GM23248 (cell line): ENCODE data around the gene KRT73. TPM values are rescaled to one million over a fixed set of nuclear protein-coding genes. Genes with fewer than 3 reads are reported as not detected.

Source experiments
- DNase-seq: peaks from one replicate; pipeline ENCODE4 v3.0.0-alpha.2; 2015
- H2AFZ ChIP-seq: fragments of 200-600 bp; sonication (generic); 2 replicates; pipeline ENCODE4 v1.6.1; 2016; ENCODE audit warnings: antibody characterized with exemption
- H3F3A ChIP-seq: fragments of 200-600 bp; sonication (generic); 2 replicates; pipeline ENCODE4 v1.6.1; 2016; ENCODE audit warnings: mild to moderate bottlenecking, antibody characterized with exemption, mixed run types; ENCODE audit not compliant: insufficient read depth
- H3K27ac ChIP-seq: fragments of 200-600 bp; sonication (generic); 2 replicates; pipeline ENCODE4 v1.5.1; 2016; ENCODE audit warnings: mild to moderate bottlenecking
- H3K27me3 ChIP-seq: fragments of 200-600 bp; sonication (generic); replicated peaks from 2 replicates; pipeline ENCODE4 v1.6.1; 2016; ENCODE audit warnings: mild to moderate bottlenecking; ENCODE audit not compliant: insufficient read depth
- H3K36me3 ChIP-seq: fragments of 200-600 bp; sonication (generic); 2 replicates; pipeline ENCODE4 v1.6.1; 2016; ENCODE audit warnings: low read depth, mild to moderate bottlenecking
- H3K4me1 ChIP-seq: fragments of 200-600 bp; sonication (generic); 2 replicates; pipeline ENCODE4 v1.6.1; 2016; ENCODE audit warnings: mild to moderate bottlenecking; ENCODE audit not compliant: insufficient read depth
- H3K4me2 ChIP-seq: fragments of 200-600 bp; sonication (generic); one replicate; pipeline ENCODE4 v1.6.1; 2016; ENCODE audit warnings: mild to moderate bottlenecking; ENCODE audit not compliant: unreplicated experiment
- H3K4me3 ChIP-seq: fragments of 200-600 bp; sonication (generic); 2 replicates; pipeline ENCODE4 v1.5.1; 2016; ENCODE audit warnings: mild to moderate bottlenecking
- H3K79me2 ChIP-seq: fragments of 200-600 bp; sonication (generic); 2 replicates; pipeline ENCODE4 v1.6.1; 2016; ENCODE audit warnings: mild to moderate bottlenecking; ENCODE audit not compliant: insufficient read depth
- H3K9ac ChIP-seq: fragments of 200-600 bp; sonication (generic); 2 replicates; pipeline ENCODE4 v1.6.1; 2016; ENCODE audit warnings: mild to moderate bottlenecking
- H3K9me2 ChIP-seq: fragments of 200-600 bp; sonication (generic); 2 replicates; pipeline ENCODE4 v1.6.1; 2016; ENCODE audit warnings: mixed run types, mild to moderate bottlenecking, moderate library complexity; ENCODE audit not compliant: insufficient read depth
- H3K9me3 ChIP-seq: fragments of 200-600 bp; sonication (generic); one replicate; pipeline ENCODE4 v1.6.1; 2017; ENCODE audit warnings: low read depth
- H4K20me1 ChIP-seq: fragments of 200-600 bp; sonication (generic); 2 replicates; pipeline ENCODE4 v1.6.0; 2016; ENCODE audit not compliant: insufficient read depth
- EZH2 ChIP-seq: fragments of 200-600 bp; sonication (generic); IDR thresholded peaks from 2 replicates; pipeline ENCODE4 v1.6.1; 2018; ENCODE audit warnings: antibody characterized with exemption, mild to moderate bottlenecking; ENCODE audit not compliant: insufficient read depth, poor library complexity, severe bottlenecking
- EZH2phosphoT487 ChIP-seq: fragments of 200-600 bp; sonication (generic); IDR thresholded peaks from 2 replicates; pipeline ENCODE4 v1.6.1; 2018; ENCODE audit warnings: antibody characterized with exemption, moderate library complexity, mild to moderate bottlenecking, low read depth; ENCODE audit not compliant: insufficient read depth
- WGBS, 2 experiments: methylation state at CpG; one replicate each; pipeline ENCODE4 v1.1.6; 2015 to 2017; ENCODE audit warnings: low lambda C conversion rate in 2 of 2, low coverage in 1 of 2; ENCODE audit errors: missing lambda C conversion rate in 2 of 2; 5-methylcytosine and 5-hydroxymethylcytosine counted together
- in situ Hi-C: fragments of 300-500 bp; cut with MboI; formaldehyde crosslinking; loops from 2 replicates; pipeline ENCODE4 v1.15.0; 2020
- polyA plus RNA-seq: library from polyadenylated mRNA; unstranded; fragments of >200 nt; fragmentation: Nextera tagmentation; extraction: Ambion mirVana; gene quantifications from 2 replicates; pipeline ENCODE4 v1.2.1, GENCODE V29; 2016
- total RNA-seq: library from RNA; depleted of rRNA; stranded (reverse); fragments of >200 nt; shearing (Covaris generic); gene quantifications from 2 replicates; pipeline ENCODE4 v1.2.3, GENCODE V29; 2014

KRT73 gene
- total and polyA plus RNA-seq, 2 experiments from 2014 or later, result not detected

GRCh38 chr12:52608161-52608560 lies 10.2 kb downstream of the KRT73 start:
- no peak for TF ChIP-seq EZH2
- no peak for TF ChIP-seq EZH2phosphoT487
- no peak overlapping the region for H3K4me2 ChIP-seq
- H3K79me2 ChIP-seq, result no peaks in the 10 kb centered on the region
- no peak overlapping the region for H3K4me3 ChIP-seq
- no peaks in the 10 kb centered on the region for H4K20me1 ChIP-seq
- H3K4me1 ChIP-seq, result 0 out of 2 replicates have a peak, but pooled peaks cover 4% of the 10 kb centered on the region
- no peaks in the 10 kb centered on the region for H3K9me2 ChIP-seq
- H3F3A ChIP-seq, result no peaks in the 10 kb centered on the region
- H3K9ac ChIP-seq, result no peak overlapping the region
- H3K27ac ChIP-seq, result no peak overlapping the region
- no peaks in the 10 kb centered on the region for H3K9me3 ChIP-seq
- H3K27me3 ChIP-seq, result peaks cover 38% of the 10 kb centered on the region; the same call in 1 of the 2 replicates
- in situ Hi-C loops, result no loop called here
- no peaks in the 10 kb centered on the region for H3K36me3 ChIP-seq
- DNase-seq, result no peak
- no peak overlapping the region for H2AFZ ChIP-seq
- WGBS, 2 experiments, result 50 to 60% methylated on average over 6 of the region's 6 CpGs

DNA sequence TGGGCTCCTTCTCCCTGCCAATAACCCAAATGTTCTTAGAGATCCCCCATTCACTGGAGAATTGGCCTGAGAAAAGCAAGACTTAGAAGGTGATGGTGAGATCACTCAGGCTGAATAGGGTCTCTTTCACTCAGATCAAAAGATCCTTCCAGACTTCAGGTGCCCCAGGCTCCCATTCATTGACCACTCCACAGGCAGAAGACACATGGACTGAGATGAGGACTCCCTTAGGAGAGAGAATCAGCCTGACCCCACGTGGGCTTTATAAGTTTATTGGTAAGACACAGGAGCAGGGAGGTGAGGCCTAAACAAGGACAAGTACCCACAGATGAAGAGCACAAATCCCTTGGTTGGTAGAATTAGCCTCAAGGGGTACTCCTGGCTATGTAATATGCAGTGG lies 11.0 kb downstream of the KRT73 start:
- in situ Hi-C loops, result no loop called here
- Histone ChIP-seq H3K27me3 (peaks cover 41% of the 10 kb centered on the region; the same call in 1 of the 2 replicates), H3K36me3 (no peaks in the 10 kb centered on the region), H3K9ac (no peak overlapping the region), H3K79me2 (no peaks in the 10 kb centered on the region), H2AFZ (no peak overlapping the region), H3K27ac (no peak overlapping the region), H3K4me1 (0 out of 2 replicates have a peak, but pooled peaks cover 4% of the 10 kb centered on the region), H3K9me2 (no peaks in the 10 kb centered on the region), H3K9me3 (no peaks in the 10 kb centered on the region), H3K4me2 (no peak overlapping the region), H4K20me1 (no peaks in the 10 kb centered on the region), H3K4me3 (no peak overlapping the region), H3F3A (no peaks in the 10 kb centered on the region)
- 19 to 56% methylated on average over 1 of the region's 1 CpG for WGBS, 2 experiments
- TF ChIP-seq EZH2 (no peak), EZH2phosphoT487 (no peak)
- no peak for DNase-seq

DNA sequence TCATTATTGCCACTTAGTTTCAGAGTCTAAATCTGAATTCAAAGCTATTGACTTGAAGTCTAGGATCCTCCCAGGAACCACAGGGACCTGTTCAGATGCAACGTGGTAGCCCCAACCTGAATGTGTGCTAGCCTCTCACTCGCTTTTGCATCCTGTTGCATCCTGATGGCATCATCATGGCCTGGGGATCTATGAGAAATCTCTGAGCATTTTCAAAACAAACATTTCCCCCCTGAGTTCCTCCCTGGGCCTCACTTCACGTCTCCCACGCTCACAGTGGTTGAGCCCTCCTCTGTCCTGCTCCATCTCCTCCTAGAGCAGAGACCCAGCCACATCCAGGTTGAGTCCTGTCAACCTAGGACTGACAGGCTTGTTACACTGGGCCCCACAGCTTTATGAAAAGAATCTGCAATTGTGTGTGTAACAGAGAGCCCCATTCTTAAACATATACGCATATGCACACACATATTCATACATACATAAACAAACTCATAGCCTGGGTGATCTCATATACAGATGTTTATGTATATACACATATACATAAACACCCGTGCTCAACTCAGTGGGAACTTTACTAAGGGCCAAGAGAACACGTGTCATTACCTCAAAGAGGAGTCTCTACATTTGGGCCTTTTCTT lies 11.7 kb downstream of the KRT73 start:
- Histone ChIP-seq H3K36me3 (no peaks in the 10 kb centered on the region), H3K9ac (no peak overlapping the region), H3K79me2 (no peaks in the 10 kb centered on the region), H3K27me3 (peaks cover 47% of the 10 kb centered on the region), H3K9me3 (no peaks in the 10 kb centered on the region), H2AFZ (no peak overlapping the region), H4K20me1 (no peaks in the 10 kb centered on the region), H3K4me1 (0 out of 2 replicates have a peak, but pooled peaks cover 4% of the 10 kb centered on the region), H3K9me2 (no peaks in the 10 kb centered on the region), H3K27ac (no peak overlapping the region), H3K4me2 (no peak overlapping the region), H3F3A (no peaks in the 10 kb centered on the region), H3K4me3 (no peak overlapping the region)
- TF ChIP-seq EZH2 (no peak), EZH2phosphoT487 (no peak)
- in situ Hi-C loops, result no loop called here
- WGBS, 2 experiments, result 72 to 78% methylated on average over 7 of the region's 7 CpGs
- DNase-seq, result no peak

DNA sequence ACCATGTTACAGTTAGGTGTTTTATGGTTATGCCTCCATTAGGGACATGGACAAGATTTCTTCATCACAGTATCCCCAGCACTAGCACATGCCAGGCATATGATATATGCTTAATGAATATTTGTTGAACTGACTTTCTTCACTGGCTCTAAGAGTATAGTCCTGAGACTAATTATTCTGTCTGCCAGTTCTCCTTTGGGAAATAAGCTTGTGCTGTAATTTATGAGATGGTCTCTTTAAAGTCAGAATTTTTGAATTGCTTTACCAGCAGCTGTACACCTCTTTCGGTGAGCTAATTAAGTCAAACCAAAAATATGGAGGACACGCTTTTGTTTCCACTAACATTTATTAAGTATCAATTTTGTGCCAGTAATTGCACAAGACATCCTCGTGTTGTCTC lies 12.3 kb downstream of the KRT73 start:
- 20% methylated on average over 3 of the region's 3 CpGs for WGBS, 2 experiments
- DNase-seq, result no peak
- Histone ChIP-seq H4K20me1 (no peaks in the 10 kb centered on the region), H3K27ac (no peak overlapping the region), H3K27me3 (peaks cover 51% of the 10 kb centered on the region), H3K9me2 (no peaks in the 10 kb centered on the region), H3F3A (no peaks in the 10 kb centered on the region), H3K4me2 (no peak overlapping the region), H3K9me3 (no peaks in the 10 kb centered on the region), H3K36me3 (no peaks in the 10 kb centered on the region), H3K79me2 (no peaks in the 10 kb centered on the region), H3K9ac (no peak overlapping the region), H3K4me3 (no peak overlapping the region), H2AFZ (no peak overlapping the region), H3K4me1 (0 out of 2 replicates have a peak, but pooled peaks cover 4% of the 10 kb centered on the region)
- in situ Hi-C loops, result no loop called here
- TF ChIP-seq EZH2phosphoT487, result no peak
- no peak for TF ChIP-seq EZH2

DNA sequence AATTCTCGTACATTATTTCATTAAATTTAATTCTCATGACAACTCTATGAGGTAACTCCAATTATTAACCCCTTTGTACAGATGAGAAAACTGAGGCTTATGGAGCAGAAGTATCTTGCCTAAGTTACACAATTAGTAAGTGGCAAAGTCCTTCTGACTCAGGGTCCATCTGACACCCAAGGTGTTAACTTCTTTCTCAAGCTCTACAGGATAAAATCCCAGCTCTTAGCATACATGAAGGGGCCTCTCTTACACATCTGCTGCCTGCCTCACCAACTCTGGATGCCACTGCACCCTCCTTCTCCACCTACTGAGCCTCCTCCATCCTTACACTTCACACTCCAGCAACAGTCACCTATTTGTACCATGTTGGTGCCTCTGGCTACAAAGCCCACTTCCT lies 12.8 kb downstream of the KRT73 start:
- Histone ChIP-seq H3K4me1 (0 out of 2 replicates have a peak, but pooled peaks cover 4% of the 10 kb centered on the region), H3K79me2 (no peaks in the 10 kb centered on the region), H3K27me3 (peaks cover 51% of the 10 kb centered on the region), H3K4me2 (no peak overlapping the region), H3F3A (no peaks in the 10 kb centered on the region), H3K9ac (no peak overlapping the region), H3K36me3 (no peaks in the 10 kb centered on the region), H3K4me3 (no peak overlapping the region), H2AFZ (no peak overlapping the region), H3K9me3 (no peaks in the 10 kb centered on the region), H3K9me2 (no peaks in the 10 kb centered on the region), H4K20me1 (no peaks in the 10 kb centered on the region), H3K27ac (no peak overlapping the region)
- no peak for DNase-seq
- WGBS, 2 experiments, result 53 to 59% methylated on average over 1 of the region's 1 CpG
- in situ Hi-C loops, result no loop called here
- no peak for TF ChIP-seq EZH2phosphoT487
